Measurements from ENCODE around the gene CBX4. TPM values are rescaled to one million over a fixed set of nuclear protein-coding genes. Genes with fewer than 3 reads are reported as not detected.

Gene CBX4
- total RNA-seq, 1 donor from 2014 or later: 43.4 TPM

GRCh38 chr17:79814127-79814973 is 24.9 kb downstream of the CBX4 start:
- Histone ChIP-seq H3K36me3 (ENCODE audit: control insufficient read depth, insufficient read depth, low read length) (no peaks in the 10 kb centered on the region), H3K27me3 (ENCODE audit: control insufficient read depth, insufficient read depth, low read length) (peaks cover 43% of the 10 kb centered on the region), H3K4me3 (ENCODE audit: low read depth, low read length) (peak overlapping the region; percentile 30)
- DNase-seq (ENCODE audit: low read depth) (no peak), FAIRE-seq (no peak)
- TF ChIP-seq CTCF (IDR thresholded peaks at IDR 0.05; ENCODE audit: insufficient read depth, low read length, severe bottlenecking): no peak

DNA sequence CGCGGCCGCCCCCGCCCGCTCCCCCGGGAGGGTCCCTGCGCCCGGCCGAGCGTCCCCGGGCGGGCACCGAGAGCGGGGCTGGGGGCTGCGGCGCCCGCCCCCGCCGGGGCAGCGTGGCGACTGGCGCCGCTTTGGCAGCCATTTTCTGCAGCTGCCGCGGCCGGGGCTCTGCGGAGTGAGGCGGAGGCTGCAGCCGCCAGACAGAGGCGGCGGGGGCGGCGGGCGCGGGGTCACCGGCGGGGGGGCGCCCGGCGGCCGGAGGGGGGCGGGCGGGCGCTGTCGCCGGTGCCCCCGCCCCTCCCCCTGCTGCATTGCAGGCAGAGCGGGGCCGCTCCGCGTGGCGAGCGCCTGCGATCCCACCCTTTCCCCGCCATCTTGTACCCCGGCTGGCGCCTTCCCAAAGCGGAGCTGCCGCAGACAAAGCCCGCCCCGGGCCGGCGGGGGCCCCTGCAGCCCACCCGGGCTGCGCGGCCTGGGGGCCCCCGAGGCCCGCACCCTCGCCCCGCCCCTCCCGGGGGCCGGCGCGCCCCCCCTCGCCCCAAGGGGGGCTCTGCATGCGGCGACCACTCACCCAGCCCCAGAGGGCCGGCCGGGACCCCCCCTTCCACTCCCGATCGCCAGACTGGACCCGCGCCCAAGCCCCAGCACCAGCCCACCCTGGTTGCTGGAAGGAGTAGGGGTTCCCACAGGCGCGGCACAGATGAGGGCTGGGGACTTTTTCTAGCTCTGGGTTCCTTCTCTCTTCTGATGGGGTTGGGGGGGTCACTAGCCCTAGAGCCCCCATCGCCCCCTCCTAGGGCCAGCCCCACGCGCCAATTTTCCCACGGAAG is 25.7 kb downstream of the CBX4 start:
- peak overlapping the region; percentile 20 for H3K4me3 ChIP-seq (ENCODE audit: low read depth, low read length)
- FAIRE-seq (no peak), DNase-seq (ENCODE audit: low read depth) (no peak)
- no peak for TF ChIP-seq CTCF (IDR thresholded peaks at IDR 0.05; ENCODE audit: insufficient read depth, low read length, severe bottlenecking)
- peaks cover 49% of the 10 kb centered on the region for H3K27me3 ChIP-seq (ENCODE audit: control insufficient read depth, insufficient read depth, low read length)
- H3K36me3 ChIP-seq (ENCODE audit: control insufficient read depth, insufficient read depth, low read length): no peaks in the 10 kb centered on the region

- peaks cover 58% of the 10 kb centered on the region for H3K27me3 ChIP-seq (ENCODE audit: control insufficient read depth, insufficient read depth, low read length)
- TF ChIP-seq CTCF (IDR thresholded peaks at IDR 0.05; ENCODE audit: insufficient read depth, low read length, severe bottlenecking): no peak
- DNase-seq (ENCODE audit: low read depth): no peak
These were observed 26.6 kb downstream of the CBX4 start for GRCh38 chr17:79812353-79813258.

DNA sequence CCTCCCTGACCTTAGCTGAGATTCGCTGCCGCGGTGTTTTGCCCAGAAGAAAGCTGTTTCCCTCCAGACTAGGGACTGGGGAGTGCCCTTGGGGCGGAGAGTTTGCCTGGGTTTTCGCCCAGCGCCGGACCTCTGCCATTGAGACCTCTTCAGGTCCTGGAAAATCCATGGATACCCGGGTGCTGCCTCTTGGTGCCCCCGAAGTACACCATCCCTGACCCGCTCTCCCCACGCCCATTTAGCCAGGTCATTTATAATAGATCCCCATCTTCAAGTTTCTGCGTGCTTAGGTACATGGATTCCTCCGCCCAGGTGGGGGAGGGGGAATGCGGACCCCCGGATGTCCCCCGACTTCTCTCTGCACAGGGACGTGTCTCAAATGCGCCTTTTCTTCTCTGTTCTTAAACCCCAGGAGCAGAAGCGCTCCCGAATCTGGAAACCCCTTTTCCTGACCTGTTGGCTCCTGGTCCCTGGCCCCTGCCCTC is 27.3 kb downstream of the CBX4 start:
- peaks cover 64% of the 10 kb centered on the region for H3K27me3 ChIP-seq (ENCODE audit: control insufficient read depth, insufficient read depth, low read length)
- no peak overlapping the region for H3K4me3 ChIP-seq (ENCODE audit: low read depth, low read length)
- DNase-seq (ENCODE audit: low read depth) (no peak), FAIRE-seq (no peak)
- TF ChIP-seq CTCF (IDR thresholded peaks at IDR 0.05; ENCODE audit: insufficient read depth, low read length, severe bottlenecking): no peak
- H3K36me3 ChIP-seq (ENCODE audit: control insufficient read depth, insufficient read depth, low read length): no peaks in the 10 kb centered on the region

More at GRCh38 chr17:79812353-79813258, 26.6 kb downstream of the CBX4 start:
- FAIRE-seq: no peak
- no peaks in the 10 kb centered on the region for H3K36me3 ChIP-seq (ENCODE audit: control insufficient read depth, insufficient read depth, low read length)
- H3K4me3 ChIP-seq (ENCODE audit: low read depth, low read length): peak overlapping the region; percentile 20

Measured in bronchial epithelial cell (primary cell).